Retinal pigment epithelial cell (primary cell): ENCODE data around the gene NTN1.

ENCODE experiments used
- DNase-seq: peaks from one replicate; pipeline ENCODE4 v3.0.0-alpha.2; 2010; ENCODE audit warnings: low read depth
- H3K4me3 ChIP-seq: 2 replicates; pipeline ENCODE4 v1.5.1; 2011; ENCODE audit warnings: mild to moderate bottlenecking, low read length, control low read depth, moderate library complexity
- CTCF ChIP-seq: conservative IDR thresholded peaks from 2 replicates; pipeline ENCODE4 v1.5.1; 2011; ENCODE audit warnings: low read depth, low read length, control low read depth, inconsistent platforms

NTN1 gene

GRCh38 chr17:9174779-9175574 is 153.7 kb downstream of the NTN1 start:
- H3K4me3 ChIP-seq, result no peak overlapping the region
- no peak for TF ChIP-seq CTCF
- DNase-seq, result no peak

DNA sequence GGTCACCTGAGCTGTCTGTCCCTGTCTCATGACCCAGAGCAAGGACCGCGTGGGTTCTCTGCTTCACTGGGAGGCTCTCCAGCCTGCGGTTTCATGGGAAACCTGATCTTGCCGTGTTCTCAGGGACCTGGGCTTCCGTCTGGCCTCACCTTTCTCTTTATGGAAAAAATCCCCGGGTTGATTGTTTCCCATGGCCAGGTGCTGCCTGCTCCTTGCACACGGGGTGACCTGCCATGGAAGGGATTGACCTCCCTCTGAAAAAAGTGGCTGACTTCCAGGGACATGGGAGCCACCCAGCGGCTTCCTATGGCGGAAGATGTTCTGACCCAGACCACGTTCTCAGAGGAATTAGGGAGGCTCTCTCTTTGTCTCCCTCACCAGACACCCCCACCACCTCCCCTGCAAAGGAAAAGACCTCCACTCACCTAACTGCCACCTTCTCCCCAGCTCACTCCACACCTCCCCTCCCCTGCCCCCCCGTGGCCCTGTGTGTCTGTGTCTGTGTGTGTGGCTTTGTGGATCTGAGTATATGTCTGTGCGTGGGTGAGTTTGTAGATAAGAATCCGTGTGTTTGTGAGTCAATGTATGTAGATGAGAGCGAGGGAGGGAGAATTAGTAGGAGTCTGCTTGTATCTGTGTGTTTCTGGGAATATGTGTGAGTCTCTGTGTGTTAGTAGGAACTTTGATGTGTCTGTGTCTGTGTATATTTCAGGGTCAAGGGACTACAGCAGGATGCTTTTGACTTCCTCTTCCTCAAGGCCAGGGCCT is 154.6 kb downstream of the NTN1 start:
- TF ChIP-seq CTCF, result no peak
- H3K4me3 ChIP-seq, result no peak overlapping the region
- no peak for DNase-seq

DNA sequence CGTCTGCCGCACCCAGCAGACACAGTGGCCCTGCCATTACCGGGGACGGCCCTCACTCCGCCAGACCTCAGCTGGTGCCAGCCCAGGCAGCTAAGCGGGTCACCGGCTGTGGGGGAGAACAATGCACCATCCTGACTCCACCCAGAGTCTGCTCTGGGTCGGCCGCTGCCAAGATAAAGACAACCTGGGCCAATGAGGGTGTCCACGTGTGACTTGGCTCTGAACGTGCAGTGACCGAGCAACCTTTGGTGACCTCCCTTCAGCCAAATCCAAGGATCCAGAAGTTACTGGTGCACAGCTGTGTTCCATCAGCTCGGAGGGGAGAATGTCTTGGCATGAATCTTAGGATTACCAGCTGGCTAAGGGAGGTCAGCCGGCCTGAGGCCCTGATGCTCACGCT is 155.9 kb downstream of the NTN1 start:
- DNase-seq, result no peak
- TF ChIP-seq CTCF, result no peak
- H3K4me3 ChIP-seq, result no peak overlapping the region

GRCh38 chr17:9178319-9178718 is 157.0 kb downstream of the NTN1 start:
- H3K4me3 ChIP-seq, result no peak overlapping the region
- no peak for TF ChIP-seq CTCF
- DNase-seq, result no peak

GRCh38 chr17:9179602-9180001 is 158.3 kb downstream of the NTN1 start:
- DNase-seq, result no peak
- no peak for TF ChIP-seq CTCF
- no peak overlapping the region for H3K4me3 ChIP-seq

GRCh38 chr17:9181640-9182039 is 160.3 kb downstream of the NTN1 start:
- H3K4me3 ChIP-seq, result no peak overlapping the region
- no peak for DNase-seq
- TF ChIP-seq CTCF, result no peak

- no peak for DNase-seq
- no peak for TF ChIP-seq CTCF
Observed at GRCh38 chr17:9183306-9183705, 162.0 kb downstream of the NTN1 start.

More at GRCh38 chr17:9183306-9183705, 162.0 kb downstream of the NTN1 start:
- no peak overlapping the region for H3K4me3 ChIP-seq
